HEK293 (cell line): ENCODE measurements around the gene THSD4.

ENCODE experiments used
- CTCF ChIA-PET: fragments of 350-600 bp; formaldehyde crosslinking; extraction: SDS; loops from one replicate; lab custom pipeline; 2021; ENCODE audit warnings: antibody characterized with exemption; lab: Yijun Ruan, JAX
- POLR2A ChIA-PET: fragments of 300-600 bp; formaldehyde crosslinking; extraction: SDS; loops from one replicate; lab custom pipeline; 2020; ENCODE audit warnings: antibody characterized with exemption, inconsistent platforms; lab: Yijun Ruan, JAX
- H3K27ac ChIP-seq: fragments of 200-500 bp; sonication (Bioruptor generic); 2 replicates; pipeline ENCODE4 v1.5.1; 2014; ENCODE audit warnings: low read depth, low read length, control low read depth, inconsistent platforms; ENCODE audit errors: extremely low read depth
- H3K36me3 ChIP-seq, 2 experiments: fragments of 200-500 bp in 1 of 2; sonication (Bioruptor generic) in 1 of 2; 1 replicate in 1 of 2; 2 replicates in 1 of 2; pipeline ENCODE4 v1.5.1; 2014 to 2017; ENCODE audit warnings: inconsistent platforms in 2 of 2, low read length in 2 of 2; ENCODE audit not compliant: control insufficient read depth in 2 of 2, insufficient read depth in 1 of 2
- H3K4me1 ChIP-seq: fragments of 200-500 bp; sonication (Bioruptor generic); 2 replicates; pipeline ENCODE4 v1.5.1; 2014; ENCODE audit warnings: mild to moderate bottlenecking, low read length, inconsistent platforms; ENCODE audit not compliant: control insufficient read depth, insufficient read depth
- H3K4me3 ChIP-seq: 2 replicates; pipeline ENCODE4 v1.5.1; 2011; ENCODE audit warnings: low read depth, mild to moderate bottlenecking, control low read depth, low read length, moderate library complexity
- H3K9me3 ChIP-seq: fragments of 200-500 bp; sonication (Bioruptor generic); 2 replicates; pipeline ENCODE4 v1.5.1; 2014; ENCODE audit warnings: low read depth, low read length, inconsistent platforms; ENCODE audit not compliant: control insufficient read depth, insufficient read depth
- BCL11B ChIP-seq: fragments of 450-650 bp; formaldehyde crosslinking; IDR thresholded peaks from 2 replicates; pipeline ENCODE4 v1.5.1; 2016; ENCODE audit warnings: low read depth, missing biosample characterization, missing genetic modification characterization
- GLI4 ChIP-seq: fragments of 450-650 bp; formaldehyde crosslinking; IDR thresholded peaks from 2 replicates; pipeline ENCODE4 v1.5.1; 2016; ENCODE audit warnings: missing biosample characterization, missing genetic modification characterization
- GLIS2 ChIP-seq: fragments of 450-650 bp; formaldehyde crosslinking; IDR thresholded peaks from 2 replicates; pipeline ENCODE4 v1.5.1; 2016; ENCODE audit warnings: missing biosample characterization, missing genetic modification characterization
- OVOL3 ChIP-seq: fragments of 450-650 bp; formaldehyde crosslinking; IDR thresholded peaks from 2 replicates; pipeline ENCODE4 v1.5.1; 2016; ENCODE audit warnings: missing biosample characterization, missing genetic modification characterization
- PRDM6 ChIP-seq: fragments of 450-650 bp; formaldehyde crosslinking; IDR thresholded peaks from 2 replicates; pipeline ENCODE4 v1.5.1; 2017; ENCODE audit warnings: missing biosample characterization, missing genetic modification characterization
- YY1 ChIP-seq: fragments of 450-650 bp; formaldehyde crosslinking; IDR thresholded peaks from 2 replicates; pipeline ENCODE4 v1.5.1; 2018; ENCODE audit warnings: missing biosample characterization, missing genetic modification characterization
- ZBTB21 ChIP-seq: fragments of 450-650 bp; formaldehyde crosslinking; IDR thresholded peaks from 2 replicates; pipeline ENCODE4 v1.5.1; 2017; ENCODE audit warnings: missing biosample characterization, missing genetic modification characterization
- ZBTB26 ChIP-seq: fragments of 450-650 bp; formaldehyde crosslinking; optimal IDR thresholded peaks from 2 replicates; pipeline ENCODE3; 2016; ENCODE audit warnings: missing biosample characterization, mild to moderate bottlenecking, missing genetic modification characterization
- ZBTB48 ChIP-seq: fragments of 450-650 bp; formaldehyde crosslinking; IDR thresholded peaks from 2 replicates; pipeline ENCODE4 v1.5.1; 2016; ENCODE audit warnings: missing biosample characterization, missing genetic modification characterization
- ZBTB6 ChIP-seq: fragments of 450-650 bp; formaldehyde crosslinking; IDR thresholded peaks from 2 replicates; pipeline ENCODE4 v1.5.1; 2017; ENCODE audit warnings: missing biosample characterization, missing genetic modification characterization
- ZFP37 ChIP-seq: fragments of 450-650 bp; formaldehyde crosslinking; IDR thresholded peaks from 2 replicates; pipeline ENCODE4 v1.5.1; 2016; ENCODE audit warnings: missing biosample characterization, missing genetic modification characterization
- ZNF133 ChIP-seq: fragments of 450-650 bp; formaldehyde crosslinking; IDR thresholded peaks from 2 replicates; pipeline ENCODE4 v1.5.1; 2016; ENCODE audit warnings: missing biosample characterization, missing genetic modification characterization
- ZNF211 ChIP-seq: fragments of 450-650 bp; formaldehyde crosslinking; IDR thresholded peaks from 2 replicates; pipeline ENCODE4 v1.5.1; 2016; ENCODE audit warnings: low read depth, missing biosample characterization, missing genetic modification characterization
- ZNF214 ChIP-seq: fragments of 450-650 bp; formaldehyde crosslinking; IDR thresholded peaks from 2 replicates; pipeline ENCODE4 v1.5.1; 2017; ENCODE audit warnings: missing biosample characterization, mild to moderate bottlenecking, missing genetic modification characterization, borderline replicate concordance
- ZNF223 ChIP-seq: fragments of 450-650 bp; formaldehyde crosslinking; IDR thresholded peaks from 2 replicates; pipeline ENCODE4 v1.5.1; 2016; ENCODE audit warnings: missing biosample characterization, missing genetic modification characterization
- ZNF274 ChIP-seq, 2 experiments: fragments of 200-500 bp in 1 of 2; fragments of 450-650 bp in 1 of 2; sonication (Bioruptor generic) in 1 of 2; formaldehyde crosslinking in 1 of 2; IDR thresholded peaks; 2 replicates each; pipeline versions ENCODE4 v1.5.1 to v1.6.1; 2014 to 2016; ENCODE audit warnings: borderline replicate concordance in 1 of 2, inconsistent platforms in 1 of 2, low read length in 1 of 2, missing biosample characterization in 1 of 2, missing genetic modification characterization in 1 of 2
- ZNF335 ChIP-seq: fragments of 450-650 bp; formaldehyde crosslinking; conservative IDR thresholded peaks from 2 replicates; pipeline ENCODE4 v1.5.1; 2016; ENCODE audit warnings: missing biosample characterization, missing genetic modification characterization
- ZNF426 ChIP-seq: fragments of 450-650 bp; formaldehyde crosslinking; IDR thresholded peaks from 2 replicates; pipeline ENCODE4 v1.5.1; 2017; ENCODE audit warnings: missing biosample characterization, missing genetic modification characterization, mild to moderate bottlenecking, inconsistent platforms, moderate library complexity
- ZNF514 ChIP-seq: fragments of 450-650 bp; formaldehyde crosslinking; IDR thresholded peaks from 2 replicates; pipeline ENCODE4 v1.5.1; 2016; ENCODE audit warnings: missing biosample characterization, missing genetic modification characterization
- ZNF560 ChIP-seq: fragments of 450-650 bp; formaldehyde crosslinking; IDR thresholded peaks from 2 replicates; pipeline ENCODE4 v1.5.1; 2017; ENCODE audit warnings: missing biosample characterization, missing genetic modification characterization, borderline replicate concordance
- ZNF580 ChIP-seq: fragments of 450-650 bp; formaldehyde crosslinking; IDR thresholded peaks from 2 replicates; pipeline ENCODE4 v1.5.1; 2016; ENCODE audit warnings: missing biosample characterization, missing genetic modification characterization
- ZNF623 ChIP-seq: fragments of 450-650 bp; formaldehyde crosslinking; IDR thresholded peaks from 2 replicates; pipeline ENCODE4 v1.5.1; 2016; ENCODE audit warnings: missing biosample characterization, missing genetic modification characterization
- ZNF645 ChIP-seq: fragments of 450-650 bp; formaldehyde crosslinking; IDR thresholded peaks from 2 replicates; pipeline ENCODE4; 2016; ENCODE audit warnings: missing biosample characterization, missing genetic modification characterization
- ZNF670 ChIP-seq: fragments of 450-650 bp; formaldehyde crosslinking; IDR thresholded peaks from 2 replicates; pipeline ENCODE4 v1.5.1; 2016; ENCODE audit warnings: missing biosample characterization, missing genetic modification characterization, low read depth
- ZSCAN18 ChIP-seq: fragments of 450-650 bp; formaldehyde crosslinking; IDR thresholded peaks from 2 replicates; pipeline ENCODE4 v1.5.1; 2016; ENCODE audit warnings: missing biosample characterization, missing genetic modification characterization

The THSD4 gene

GRCh38 chr15:71628988-71629770 lies 513.9 kb downstream of the THSD4 start (continued):
- TF ChIP-seq ZFP37 (tag by site-specific recombination) (no peak), ZNF223 (no peak), GLIS2 (tag by site-specific recombination) (no peak)

- Histone ChIP-seq H3K36me3 (no peaks in the 10 kb centered on the region), H3K4me1 (peaks cover 4% of the 10 kb centered on the region; the same call in 1 of the 2 replicates), H3K27ac (no peak overlapping the region), H3K4me3 (no peak overlapping the region), H3K9me3 (no peaks in the 10 kb centered on the region)
- TF ChIP-seq ZNF335 (tag by site-specific recombination) (no peak), ZNF214 (no peak), ZNF670 (tag by site-specific recombination) (no peak), ZNF211 (tag by site-specific recombination) (no peak), PRDM6 (tag by site-specific recombination) (no peak), ZSCAN18 (no peak), BCL11B (tag by site-specific recombination) (no peak), ZNF514 (tag by site-specific recombination) (no peak), ZBTB21 (no peak), YY1 (tag by site-specific recombination) (no peak), ZNF560 (no peak), ZBTB6 (tag by site-specific recombination) (no peak)
- POLR2A ChIA-PET: no interaction called here
- CTCF ChIA-PET: interaction anchor here (0.6 to 2.2 kb wide), 5 partner anchors 22 to 760 kb away, joined by 3 to 12 read pairs (median 4); no protein-coding TSS in a partner anchor
These were observed 514.7 kb downstream of the THSD4 start for GRCh38 chr15:71629781-71630474.

- H3K27ac ChIP-seq: no peak overlapping the region
- POLR2A ChIA-PET: no interaction called here
- no peaks in the 10 kb centered on the region for H3K9me3 ChIP-seq
- CTCF ChIA-PET: interaction anchor here (2.2 kb wide), 1 partner anchor 21 kb away, joined by 12 read pairs; no protein-coding TSS in a partner anchor
- peaks cover 7% of the 10 kb centered on the region; the same call in 1 of the 2 replicates for H3K4me1 ChIP-seq
- H3K4me3 ChIP-seq: no peak overlapping the region
- no peaks in the 10 kb centered on the region for H3K36me3 ChIP-seq
- no peak for TF ChIP-seq GLI4 (tag by site-specific recombination)
- no peak for TF ChIP-seq ZNF623 (tag by site-specific recombination)
- TF ChIP-seq ZBTB48 (tag by site-specific recombination): no peak
- no peak for TF ChIP-seq ZNF580 (tag by site-specific recombination)
- no peak for TF ChIP-seq ZNF426 (tag by site-specific recombination)
- no peak for TF ChIP-seq ZNF274 (IDR thresholded peaks at IDR 0.05; ENCODE audit: low read length)
- TF ChIP-seq ZNF274 (tag by site-specific recombination; IDR thresholded peaks at IDR 0.05; ENCODE audit: borderline replicate concordance): no peak
- no peak for TF ChIP-seq ZNF645
- no peak for TF ChIP-seq OVOL3 (tag by site-specific recombination)
- no peak for TF ChIP-seq ZNF670 (tag by site-specific recombination)
- no peak for TF ChIP-seq ZNF133 (tag by site-specific recombination)
- TF ChIP-seq ZBTB26 (tag by site-specific recombination): no peak
These were observed 515.2 kb downstream of the THSD4 start for GRCh38 chr15:71630475-71630809.
